CD14-positive monocyte (primary cell): ENCODE results near the gene MAPRE3. TPM values are rescaled to one million over a fixed set of nuclear protein-coding genes. Genes with fewer than 3 reads are reported as not detected.

ENCODE experiments used
- DNase-seq, 3 donors: peaks; one replicate each; pipeline ENCODE4 v3.0.0-alpha.2; 2011 to 2022
- H2AFZ ChIP-seq: 2 replicates; pipeline ENCODE4 v1.6.0; 2012; ENCODE audit warnings: mild to moderate bottlenecking, low read depth, low read length, inconsistent platforms; ENCODE audit not compliant: insufficient read depth, poor library complexity, severe bottlenecking
- H3K27ac ChIP-seq, 2 donors: 1 replicate in 1 of 2; 2 replicates in 1 of 2; pipeline ENCODE4 v1.5.1; 2012 to 2013; ENCODE audit warnings: low read length in 2 of 2, control low read depth in 1 of 2, inconsistent platforms in 1 of 2, low read depth in 1 of 2, mild to moderate bottlenecking in 1 of 2
- H3K27me3 ChIP-seq, 2 donors: one replicate each; pipeline versions ENCODE4 v1.6.0 to v1.6.1; 2011 to 2013; ENCODE audit warnings: low read length in 2 of 2; ENCODE audit not compliant: control insufficient read depth in 2 of 2, insufficient read depth in 2 of 2
- H3K36me3 ChIP-seq, 2 donors: replicated peaks in 1 of 2; 1 replicate in 1 of 2; 2 replicates in 1 of 2; pipeline versions ENCODE4 v1.5.1 to v1.6.1; 2012 to 2013; ENCODE audit warnings: low read length in 2 of 2, control low read depth in 1 of 2, inconsistent platforms in 1 of 2, mild to moderate bottlenecking in 1 of 2; ENCODE audit not compliant: insufficient read depth in 2 of 2, control insufficient read depth in 1 of 2
- H3K4me1 ChIP-seq, 2 donors: 1 replicate in 1 of 2; 2 replicates in 1 of 2; pipeline versions ENCODE4 v1.5.1 to v1.6.1; 2012 to 2013; ENCODE audit warnings: low read length in 2 of 2, control low read depth in 1 of 2, inconsistent platforms in 1 of 2, mild to moderate bottlenecking in 1 of 2, moderate library complexity in 1 of 2; ENCODE audit not compliant: insufficient read depth in 2 of 2, control insufficient read depth in 1 of 2
- H3K4me2 ChIP-seq: replicated peaks from 2 replicates; pipeline ENCODE3; 2012; ENCODE audit warnings: low read length, moderate library complexity, mild to moderate bottlenecking; ENCODE audit not compliant: poor library complexity, severe bottlenecking; ENCODE audit errors: extremely low read depth
- H3K4me3 ChIP-seq, 3 experiments: fragments of 200-600 bp in 1 of 3; sonication (generic) in 1 of 3; replicated peaks in 1 of 3; 1 replicate in 2 of 3; 2 replicates in 1 of 3; pipeline ENCODE4 v1.5.1; 2011 to 2013; ENCODE audit warnings: low read length in 3 of 3, mild to moderate bottlenecking in 3 of 3, control low read depth in 2 of 3, low read depth in 2 of 3, inconsistent platforms in 1 of 3, moderate library complexity in 1 of 3
- H3K79me2 ChIP-seq: 2 replicates; pipeline ENCODE4 v1.6.0; 2012; ENCODE audit warnings: mild to moderate bottlenecking, control low read depth, inconsistent platforms, low read length, moderate library complexity; ENCODE audit not compliant: insufficient read depth
- H3K9ac ChIP-seq: 2 replicates; pipeline ENCODE4 v1.6.0; 2017; ENCODE audit warnings: low read length, mild to moderate bottlenecking; ENCODE audit not compliant: insufficient read depth, poor library complexity, severe bottlenecking
- H3K9me3 ChIP-seq, 2 donors: replicated peaks in 1 of 2; 1 replicate in 1 of 2; 2 replicates in 1 of 2; pipeline versions ENCODE4 v1.5.1 to v1.6.1; 2012 to 2013; ENCODE audit warnings: low read length in 2 of 2, control low read depth in 1 of 2; ENCODE audit not compliant: control insufficient read depth in 1 of 2, insufficient read depth in 1 of 2
- H4K20me1 ChIP-seq: 2 replicates; pipeline ENCODE4 v1.6.0; 2012; ENCODE audit warnings: mild to moderate bottlenecking, low read length, control low read depth, moderate library complexity; ENCODE audit not compliant: insufficient read depth
- H3K27ac Mint-ChIP-seq, 7 donors: one replicate each; pipeline ENCODE4 v1.8.0; 2020; ENCODE audit warnings: mild to moderate bottlenecking in 7 of 7, mixed read lengths in 7 of 7, moderate library complexity in 6 of 7, inconsistent platforms in 2 of 7
- H3K27me3 Mint-ChIP-seq, 3 donors: one replicate each; pipeline ENCODE4 v1.8.0; 2021 to 2022; ENCODE audit warnings: low read depth in 3 of 3, mild to moderate bottlenecking in 3 of 3, mixed read lengths in 3 of 3, moderate library complexity in 3 of 3, inconsistent platforms in 1 of 3
- H3K36me3 Mint-ChIP-seq, 2 donors: one replicate each; pipeline ENCODE4 v1.8.0; 2020; ENCODE audit warnings: mixed read lengths in 2 of 2, inconsistent platforms in 1 of 2, mild to moderate bottlenecking in 1 of 2
- H3K4me1 Mint-ChIP-seq: one replicate; pipeline ENCODE4 v1.8.0; 2020; ENCODE audit warnings: mild to moderate bottlenecking, mixed read lengths
- H3K4me3 Mint-ChIP-seq, 2 donors: one replicate each; pipeline ENCODE4 v1.8.0; 2020; ENCODE audit warnings: mild to moderate bottlenecking in 2 of 2, mixed read lengths in 2 of 2, moderate library complexity in 1 of 2
- H3K9me3 Mint-ChIP-seq, 7 donors: one replicate each; pipeline ENCODE4 v1.8.0; 2020 to 2022; ENCODE audit warnings: mixed read lengths in 7 of 7, mild to moderate bottlenecking in 6 of 7, moderate library complexity in 6 of 7, inconsistent platforms in 2 of 7
- CTCF ChIP-seq: fragments of 200-600 bp; IDR thresholded peaks from one replicate; pipeline ENCODE4 v1.8.0; 2022; ENCODE audit warnings: antibody characterized with exemption, mild to moderate bottlenecking
- WGBS: methylation state at CpG from one replicate; pipeline ENCODE4 v1.1.5; 2013; ENCODE audit warnings: missing lambda C conversion rate; ENCODE audit not compliant: insufficient coverage; 5-methylcytosine and 5-hydroxymethylcytosine counted together
- intact Hi-C, 2 donors: fragments of 100-400 bp; cut with micrococcal nuclease; formaldehyde crosslinking; loops; one replicate each; pipeline versions ENCODE4 v1.15.0 to v1.15.1; 2023
- polyA plus RNA-seq, 3 donors: library from polyadenylated mRNA; depleted of rRNA in 1 of 3; unstranded in 2 of 3; stranded (reverse) in 1 of 3; fragments of 300-500 nt in 2 of 3; fragments of >200 nt in 1 of 3; fragmentation: Illumina TruSeq in 2 of 3; gene quantifications; 1 replicate in 2 of 3; 2 replicates in 1 of 3; pipeline ENCODE4 v1.2.3, GENCODE V29; 2012 to 2021

Gene MAPRE3
- polyA plus RNA-seq, 3 donors: 2.4 to 14.4 (median 3.5) TPM

- H3K4me3 Mint-ChIP-seq: no peak overlapping the region
- H3K4me2 ChIP-seq: no peak overlapping the region
- TF ChIP-seq CTCF: no peak
- no peak overlapping the region for H3K9ac ChIP-seq
- no peak for DNase-seq
- H3K9me3 ChIP-seq: no peaks in the 10 kb centered on the region
- no peak overlapping the region for H2AFZ ChIP-seq
- no peak overlapping the region for H3K27ac ChIP-seq
- H3K4me3 ChIP-seq: no peak overlapping the region
- intact Hi-C loops: no loop called here
- peaks cover 2 to 4% (median 4%) of the 10 kb centered on the region in 3 donors for H3K27me3 Mint-ChIP-seq
- peaks cover 0 to 2% (median 0%) of the 10 kb centered on the region in 7 donors for H3K9me3 Mint-ChIP-seq
- no peaks in the 10 kb centered on the region for H3K4me1 ChIP-seq
- H3K36me3 ChIP-seq: no peaks in the 10 kb centered on the region
- H4K20me1 ChIP-seq: no peaks in the 10 kb centered on the region
- no peaks in the 10 kb centered on the region for H3K79me2 ChIP-seq
- WGBS: 94% methylated on average over 7 of the region's 8 CpGs
- no peaks in the 10 kb centered on the region for H3K4me1 Mint-ChIP-seq
- no peak overlapping the region for H3K27ac Mint-ChIP-seq
- no peaks in the 10 kb centered on the region for H3K36me3 Mint-ChIP-seq
- H3K27me3 ChIP-seq: no peaks in the 10 kb centered on the region
These were observed 18.7 kb downstream of the MAPRE3 start for GRCh38 chr2:26989156-26989555.

DNA sequence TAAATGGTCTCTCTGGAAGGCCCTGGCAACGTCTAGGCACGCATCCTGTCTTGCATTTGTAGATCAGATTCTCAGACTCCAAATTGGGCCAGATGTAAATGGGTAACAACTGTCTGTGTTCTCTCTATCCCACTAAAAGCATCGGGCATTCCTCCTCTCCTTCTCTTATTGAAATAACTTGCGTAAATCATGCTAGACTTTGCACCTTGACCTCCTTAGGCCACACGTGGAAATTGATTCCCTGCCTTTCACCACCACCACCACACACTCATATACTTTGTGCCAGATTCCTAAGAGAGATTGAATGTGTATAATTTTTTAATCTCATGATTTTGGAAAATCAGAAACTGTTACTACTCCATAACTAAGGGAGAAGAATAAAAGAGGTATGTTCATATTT is 21.3 kb downstream of the MAPRE3 start:
- Mint-ChIP-seq H3K36me3 (no peaks in the 10 kb centered on the region), H3K27me3 (peaks cover 4 to 8% (median 5%) of the 10 kb centered on the region in 3 donors), H3K27ac (no peak overlapping the region), H3K4me3 (no peak overlapping the region), H3K4me1 (no peaks in the 10 kb centered on the region), H3K9me3 (peaks cover 0 to 2% (median 0%) of the 10 kb centered on the region in 7 donors)
- Histone ChIP-seq H3K27me3 (no peaks in the 10 kb centered on the region), H3K79me2 (no peaks in the 10 kb centered on the region), H4K20me1 (no peaks in the 10 kb centered on the region), H3K4me3 (no peak overlapping the region), H3K9ac (no peak overlapping the region), H3K4me1 (no peaks in the 10 kb centered on the region), H3K4me2 (no peak overlapping the region), H3K36me3 (no peaks in the 10 kb centered on the region), H3K9me3 (no peaks in the 10 kb centered on the region), H3K27ac (no peak overlapping the region), H2AFZ (no peak overlapping the region)
- WGBS: 95% methylated on average over 4 of the region's 5 CpGs
- no peak for DNase-seq
- TF ChIP-seq CTCF: no peak
- intact Hi-C loops: no loop called here
